ENCODE measurements around the gene BRD1. TPM values are rescaled to one million over a fixed set of nuclear protein-coding genes. Genes with fewer than 3 reads are reported as not detected.
A peak's percentile ranks its signal among the peaks of the same experiment; 100 is the strongest.

Gene BRD1
- total and polyA plus RNA-seq, 4 donors, result 7.6 to 32.2 (median 24.2) TPM

DNA sequence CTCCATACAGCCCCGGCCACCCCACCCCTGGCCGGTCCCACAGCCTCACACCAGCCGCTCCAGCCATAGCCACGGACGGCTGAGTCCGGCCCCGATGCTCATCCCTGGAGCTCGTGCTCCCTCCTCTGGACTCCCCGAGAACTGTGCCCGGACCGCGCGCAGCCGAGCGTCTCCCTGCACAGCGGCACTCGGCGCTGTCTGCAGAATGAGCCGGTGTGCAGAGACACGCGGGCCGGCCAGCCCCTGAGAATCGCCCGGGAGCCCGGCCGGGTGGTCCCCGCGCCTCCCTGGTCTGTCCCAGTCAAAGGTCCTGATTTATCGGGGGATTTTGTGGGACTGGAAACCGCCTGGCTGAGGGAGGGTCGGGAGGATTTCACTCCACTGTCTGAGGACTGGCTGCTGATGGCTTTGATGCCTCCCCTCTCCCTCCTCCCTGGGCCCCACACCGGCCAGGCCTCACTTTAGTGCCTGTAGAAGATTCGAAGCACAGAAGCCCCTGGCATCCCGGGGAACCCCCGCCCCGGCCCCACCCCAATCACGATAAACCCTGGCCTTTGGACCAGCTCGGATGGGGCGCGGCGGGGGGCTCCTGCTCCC is 102.7 kb downstream of the BRD1 start:
- WGBS, 2 donors, result 18% methylated on average over 40 to 41 of the region's 41 CpGs
- Histone ChIP-seq H3K27me3 (ENCODE audit: control insufficient read depth in 1 of 2, insufficient read depth in 2 of 2, low read length in 1 of 2) (no peaks in the 10 kb centered on the region), H3K9me3 (ENCODE audit: control insufficient read depth, low read length) (no peaks in the 10 kb centered on the region), H3K4me1 (ENCODE audit: control insufficient read depth in 1 of 2, insufficient read depth in 2 of 2, low read length in 2 of 2) (no peaks in the 10 kb centered on the region), H3K4me3 (ENCODE audit: low read length in 2 of 2) (no peak overlapping the region), H3K36me3 (ENCODE audit: control insufficient read depth in 1 of 2, insufficient read depth in 2 of 2, low read length in 1 of 2) (no peaks in the 10 kb centered on the region), H3K27ac (ENCODE audit: low read depth in 1 of 2, low read length in 2 of 2) (no peak overlapping the region)
- peak; percentile 65 for ATAC-seq (ENCODE audit: low FRiP score)
- DNase-seq, result peak in 1 of 2 donors; percentile 69
- intact Hi-C loops (cut with DNase I), result no loop called here

DNA sequence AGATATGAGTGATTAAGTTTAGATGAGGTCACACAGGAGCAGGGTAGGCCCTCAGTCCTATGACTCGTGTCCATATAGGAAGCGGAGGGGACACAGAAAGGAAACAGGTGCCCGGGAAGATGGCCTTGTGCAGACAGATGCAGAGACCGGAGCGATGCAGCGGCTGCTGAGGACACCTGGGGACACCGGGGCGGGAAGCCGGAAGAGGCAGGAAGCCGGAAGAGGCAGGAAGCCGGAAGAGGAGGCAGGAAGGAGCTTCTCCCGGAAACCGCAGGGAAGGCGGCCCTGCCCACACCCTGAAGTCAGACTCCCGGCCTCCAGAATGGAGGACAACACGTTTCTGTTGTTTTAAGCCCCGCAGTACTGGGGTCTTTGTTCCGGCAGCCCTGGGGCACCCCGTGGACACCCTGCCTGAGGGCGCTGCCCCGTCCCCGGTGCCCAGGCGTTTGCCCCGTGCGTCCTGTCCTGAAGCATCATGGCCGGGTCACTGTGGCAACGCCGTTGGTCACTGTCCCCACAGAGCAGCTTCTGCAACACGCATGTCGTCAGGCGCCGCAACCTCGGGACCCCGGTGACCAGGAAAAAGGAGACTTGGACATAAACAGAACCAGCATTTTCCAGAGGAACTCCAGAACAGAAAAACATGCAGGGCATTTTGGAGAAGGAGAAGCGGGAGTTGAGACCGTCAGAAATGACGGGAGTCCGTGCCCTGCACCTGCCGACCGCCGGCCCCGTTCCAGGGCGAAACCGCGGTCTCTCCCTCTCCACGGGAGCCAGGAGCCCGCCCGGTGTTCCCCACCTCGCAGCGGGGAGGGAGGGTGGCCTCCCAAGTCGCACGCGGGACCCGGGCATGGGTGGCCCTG is 103.4 kb downstream of the BRD1 start:
- H3K36me3 ChIP-seq (ENCODE audit: control insufficient read depth in 1 of 2, insufficient read depth in 2 of 2, low read length in 1 of 2), result no peaks in the 10 kb centered on the region
- DNase-seq, result no peak

DNA sequence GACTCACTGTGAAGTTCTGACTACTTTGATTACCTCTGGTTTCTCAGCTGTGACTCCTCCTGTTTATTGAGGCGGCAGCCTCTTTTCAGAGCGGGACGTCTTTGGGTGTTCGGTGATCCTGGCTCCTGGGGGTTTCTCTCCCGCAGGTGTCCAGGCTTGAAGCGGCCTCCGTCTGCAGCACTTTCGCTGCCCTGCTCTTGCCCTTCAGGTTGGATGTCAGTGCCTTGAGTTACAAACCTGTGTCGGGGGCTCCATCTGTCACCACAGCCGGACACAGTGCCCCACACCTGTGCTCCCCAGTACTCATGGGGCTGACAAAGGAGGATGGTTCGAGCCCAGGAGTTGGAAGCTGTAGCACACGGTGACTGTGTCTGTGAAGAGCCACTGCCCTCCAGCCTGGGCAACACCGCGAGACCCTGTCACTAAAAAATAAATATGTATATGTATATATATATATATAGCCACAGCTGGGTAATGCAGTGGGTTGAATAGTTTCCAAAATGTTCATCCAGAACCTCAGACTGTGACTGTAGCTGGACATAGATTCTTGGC is 104.1 kb downstream of the BRD1 start:
- H3K27me3 ChIP-seq (ENCODE audit: control insufficient read depth in 1 of 2, insufficient read depth in 2 of 2, low read length in 1 of 2), result no peaks in the 10 kb centered on the region
- H3K27ac ChIP-seq (ENCODE audit: low read depth in 1 of 2, low read length in 2 of 2), result no peak overlapping the region
- H3K4me3 ChIP-seq (ENCODE audit: low read length in 2 of 2), result no peak overlapping the region
- no peaks in the 10 kb centered on the region for H3K36me3 ChIP-seq (ENCODE audit: control insufficient read depth in 1 of 2, insufficient read depth in 2 of 2, low read length in 1 of 2)
- H3K9me3 ChIP-seq (ENCODE audit: control insufficient read depth, low read length), result no peaks in the 10 kb centered on the region
- no peak for ATAC-seq (ENCODE audit: low FRiP score)
- no peak for DNase-seq
- H3K4me1 ChIP-seq (ENCODE audit: control insufficient read depth in 1 of 2, insufficient read depth in 2 of 2, low read length in 2 of 2), result no peaks in the 10 kb centered on the region
- 87 to 90% methylated on average over 14 of the region's 14 CpGs for WGBS, 2 donors
- intact Hi-C loops (cut with DNase I), result no loop called here

More for the DNA sequence above, 103.4 kb downstream of the BRD1 start:
- no peaks in the 10 kb centered on the region for H3K27me3 ChIP-seq (ENCODE audit: control insufficient read depth in 1 of 2, insufficient read depth in 2 of 2, low read length in 1 of 2)
- intact Hi-C loops (cut with DNase I), result no loop called here
- no peaks in the 10 kb centered on the region for H3K4me1 ChIP-seq (ENCODE audit: control insufficient read depth in 1 of 2, insufficient read depth in 2 of 2, low read length in 2 of 2)
- 53 to 55% methylated on average over 47 to 54 of the region's 54 CpGs for WGBS, 2 donors
- H3K4me3 ChIP-seq (ENCODE audit: low read length in 2 of 2), result no peak overlapping the region
- H3K27ac ChIP-seq (ENCODE audit: low read depth in 1 of 2, low read length in 2 of 2), result no peak overlapping the region
- no peaks in the 10 kb centered on the region for H3K9me3 ChIP-seq (ENCODE audit: control insufficient read depth, low read length)
- no peak for ATAC-seq (ENCODE audit: low FRiP score)

Other genes with a start within 250 kb of the BRD1 start
- gene ZBED4, start 26.0 kb upstream of the BRD1 start, total RNA-seq, result 1 to 10 TPM; 8.6 to 9.7 TPM
- 1 to 10 TPM; 1.3 to 1.9 TPM for gene ZBED4, start 26.0 kb upstream of the BRD1 start, polyA plus RNA-seq
- gene ALG12, start 90.6 kb upstream of the BRD1 start, total RNA-seq, result 10 to 100 TPM; 13.7 to 18.7 TPM
- gene ALG12, start 90.6 kb upstream of the BRD1 start, polyA plus RNA-seq, result 10 to 100 TPM in 1 of 2 donors, 1 to 10 TPM in 1; 3.0 to 13.4 TPM
- 10 to 100 TPM; 31.2 to 41.6 TPM for gene CRELD2, start 90.8 kb upstream of the BRD1 start, total RNA-seq
- gene CRELD2, start 90.8 kb upstream of the BRD1 start, polyA plus RNA-seq, result 10 to 100 TPM; 12.6 to 43.5 TPM
- 10 to 100 TPM; 41.4 to 74.9 TPM for gene PIM3, start 132.9 kb upstream of the BRD1 start, total RNA-seq
- 10 to 100 TPM; 11.0 to 16.0 TPM for gene PIM3, start 132.9 kb upstream of the BRD1 start, polyA plus RNA-seq
- gene IL17REL, start 184.9 kb upstream of the BRD1 start, total RNA-seq, result not detected
- under 1 TPM in 1 of 2 donors, not detected in 1; 0.05 TPM for gene IL17REL, start 184.9 kb upstream of the BRD1 start, polyA plus RNA-seq
- not detected for gene TTLL8, start 230.4 kb upstream of the BRD1 start, total RNA-seq
- gene TTLL8, start 230.4 kb upstream of the BRD1 start, polyA plus RNA-seq, result not detected

Data from aorta (tissue), 5 donors.